Nucleus accumbens (tissue), 56 donors: ENCODE data around the gene LRRC27.
"Not testable (repeated sequence)": the region's sequence is repeated elsewhere in the genome, so short reads cannot be mapped to it uniquely, and the experiment has no call there.

Source experiments
- DNase-seq, 56 donors: peaks; one replicate each; lab custom pipeline; 2025; lab: John Stamatoyannopoulos, UW

LRRC27 gene

GRCh38 chr10:132331601-132332432 is at the start of gene LRRC27:
Gene LRRC27, plus strand, starts transcription at chr10:132332193. Its CDS starts 1,332 bp downstream, at chr10:132333525.
- peak; percentile 37 to 100 (median 95) for DNase-seq

DNA sequence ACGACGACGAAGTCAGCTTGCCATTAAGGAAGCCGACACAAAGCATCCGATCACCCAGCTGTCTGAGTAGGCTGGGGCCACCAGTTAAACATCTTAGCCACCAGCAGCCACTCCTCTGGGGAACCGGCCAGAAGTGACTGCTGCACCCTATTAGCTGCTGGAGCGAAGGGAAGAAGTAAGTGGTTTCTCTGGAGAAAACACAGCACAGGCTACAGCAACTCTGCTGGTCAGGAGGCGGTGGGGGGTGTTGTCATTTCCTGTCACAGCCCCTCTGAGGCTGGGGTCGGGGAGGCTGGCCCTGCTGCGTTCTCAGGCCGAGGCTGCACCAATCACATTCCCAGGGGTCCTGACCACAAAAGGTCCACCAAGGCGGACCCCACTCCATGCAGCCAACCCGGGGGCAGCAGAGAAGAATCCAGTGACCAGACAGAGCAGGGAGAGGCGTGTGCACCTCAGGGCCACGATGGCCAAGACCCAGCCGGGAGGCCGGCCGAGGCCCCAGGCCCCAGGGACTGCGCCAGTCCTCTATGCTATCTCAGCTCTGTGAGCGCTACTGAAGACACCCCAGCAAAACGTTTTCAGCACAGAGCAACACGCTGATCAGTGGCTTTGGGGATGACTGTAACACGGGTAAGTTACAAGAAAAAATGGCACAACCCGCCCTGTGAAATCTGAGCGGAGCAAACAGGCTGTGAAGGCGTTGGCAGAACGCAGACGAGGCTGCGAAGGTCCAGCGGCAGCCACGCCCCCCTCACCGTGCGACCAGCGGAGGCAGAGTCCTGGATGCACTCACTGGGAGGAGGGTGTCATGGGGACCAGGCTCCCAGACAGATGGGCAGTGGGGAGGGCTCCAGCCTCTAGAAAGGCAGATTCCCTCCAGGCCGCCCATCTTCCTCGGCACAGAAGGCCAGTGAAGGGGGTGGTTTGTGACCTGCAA is 49.1 kb upstream of the LRRC27 start:
- DNase-seq = no peak

GRCh38 chr10:132283604-132284382 is 48.2 kb upstream of the LRRC27 start:
- DNase-seq = no peak

DNA sequence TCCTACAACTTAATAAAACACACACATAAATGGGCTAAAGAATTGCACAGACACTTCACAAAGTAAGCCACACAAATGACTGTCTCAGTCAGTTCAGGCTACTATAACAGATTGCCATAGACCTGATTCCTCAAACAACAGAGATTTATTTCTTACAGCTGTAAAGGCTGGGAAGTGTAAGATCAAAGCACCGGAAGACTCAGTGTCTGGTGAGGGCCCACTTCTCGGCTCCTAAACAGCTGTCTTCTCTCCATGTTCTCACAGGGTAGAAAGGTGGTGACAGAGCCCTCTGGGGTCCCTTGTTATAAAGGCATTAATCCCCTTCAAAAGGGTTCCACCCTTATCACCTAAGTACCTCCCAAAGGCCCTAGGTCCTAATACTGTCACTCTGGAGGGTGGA is 42.6 kb upstream of the LRRC27 start:
- DNase-seq = no peak

- DNase-seq = no peak
Observed at GRCh38 chr10:132290631-132291030, 41.4 kb upstream of the LRRC27 start.

DNA sequence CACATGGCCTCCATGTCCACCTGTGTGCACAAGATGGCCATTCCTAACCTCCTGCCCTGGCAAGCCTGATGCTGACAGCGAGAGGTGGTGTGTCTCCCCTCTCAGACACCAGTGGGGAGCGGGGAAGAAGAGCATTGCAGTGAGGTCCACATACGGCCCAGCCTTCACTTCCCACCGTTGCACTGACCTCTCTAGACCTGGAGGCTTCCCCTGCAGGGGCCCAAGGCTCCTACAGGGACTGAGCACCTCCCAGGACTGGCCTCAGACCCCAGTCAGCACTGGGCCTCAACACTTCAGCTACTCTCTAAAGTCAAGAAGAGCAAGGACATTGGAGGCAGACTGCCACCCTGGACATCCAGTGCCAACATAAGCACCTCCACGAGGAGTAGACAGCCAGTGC is 40.2 kb upstream of the LRRC27 start:
- no peak for DNase-seq

DNA sequence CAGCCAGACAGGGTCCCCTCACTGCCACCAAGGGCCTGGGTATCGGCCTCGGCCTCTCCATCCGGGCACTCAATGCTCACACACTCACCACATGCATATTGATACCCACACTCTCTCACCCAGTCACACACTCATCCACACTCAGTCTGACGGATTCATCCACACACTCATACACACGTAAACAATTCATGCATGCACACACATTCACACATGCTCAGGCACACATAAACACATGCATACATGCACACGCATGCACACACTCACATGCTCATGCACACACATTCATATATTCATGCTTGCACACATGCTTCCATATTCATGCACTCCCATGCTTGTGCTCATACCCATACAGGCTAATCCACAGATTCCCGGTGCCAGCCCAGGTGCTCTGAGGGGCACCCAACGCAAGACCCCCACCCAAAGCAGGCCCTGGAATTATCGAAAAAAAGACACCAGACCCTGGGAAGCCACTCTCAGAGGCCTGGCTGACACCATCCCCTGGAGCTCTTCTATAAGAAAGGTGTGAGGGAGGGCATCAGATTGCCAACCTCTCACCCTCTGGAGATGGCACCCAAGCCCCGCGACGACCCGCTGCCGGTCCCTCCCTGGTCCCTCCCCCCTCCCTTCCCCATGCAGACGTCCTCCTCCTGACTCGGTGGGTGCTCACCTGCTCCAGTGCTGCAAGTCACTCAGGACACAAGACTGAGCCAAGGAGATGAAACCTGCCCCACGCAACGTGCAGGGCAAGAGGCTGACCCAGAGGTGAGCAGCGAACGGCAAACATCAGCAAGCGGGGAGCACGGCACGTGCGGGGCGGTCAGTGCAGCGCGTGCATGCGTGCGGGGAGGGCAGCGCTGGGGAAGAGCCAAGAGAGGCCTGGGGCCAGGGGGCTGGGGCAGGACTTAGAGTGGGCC is 39.4 kb upstream of the LRRC27 start:
- no peak for DNase-seq

GRCh38 chr10:132293201-132293812 is 38.7 kb upstream of the LRRC27 start:
- DNase-seq = peak in 30 of 56 donors; percentile 23 to 71 (median 54)

GRCh38 chr10:132293813-132294520 is 38.0 kb upstream of the LRRC27 start:
- DNase-seq = peak in 3 of 56 donors; percentile 32 to 44 (median 33)

DNA sequence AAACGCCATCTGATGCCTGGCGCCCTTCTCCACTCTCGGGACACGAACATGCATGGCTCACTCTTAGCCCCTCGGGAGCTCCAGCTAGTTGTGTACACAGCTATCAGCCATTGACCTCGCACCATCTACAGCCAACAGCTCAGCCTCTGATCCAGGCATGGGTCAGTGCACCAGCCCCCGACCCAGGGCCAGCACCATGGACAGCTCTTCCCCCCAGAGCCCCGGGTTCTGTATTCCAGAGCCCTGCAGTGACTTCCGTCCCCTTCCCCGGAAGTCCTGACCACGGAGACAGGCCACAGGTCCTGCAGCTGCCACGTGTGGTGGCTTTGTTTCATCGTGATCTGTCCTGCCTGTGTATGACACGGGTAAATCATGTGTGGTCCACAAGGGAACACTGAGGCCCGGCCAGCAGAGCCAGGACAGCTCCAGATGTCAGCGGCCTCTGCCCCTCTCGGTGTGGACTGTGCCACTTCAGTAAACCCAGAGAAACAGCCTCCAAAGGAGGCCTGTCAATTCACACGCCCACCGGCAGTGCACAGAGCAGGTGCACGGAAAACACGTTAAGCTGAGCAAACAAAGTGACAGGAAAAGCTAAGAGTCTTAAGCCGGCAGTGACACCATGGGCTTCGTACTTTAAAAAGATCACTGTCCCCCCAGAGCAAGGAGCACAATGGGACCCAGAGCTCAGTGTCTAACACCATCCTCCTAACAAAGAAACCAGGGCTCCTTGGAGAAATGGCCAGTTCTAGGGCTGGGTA is 37.3 kb upstream of the LRRC27 start:
- DNase-seq = no peak

DNA sequence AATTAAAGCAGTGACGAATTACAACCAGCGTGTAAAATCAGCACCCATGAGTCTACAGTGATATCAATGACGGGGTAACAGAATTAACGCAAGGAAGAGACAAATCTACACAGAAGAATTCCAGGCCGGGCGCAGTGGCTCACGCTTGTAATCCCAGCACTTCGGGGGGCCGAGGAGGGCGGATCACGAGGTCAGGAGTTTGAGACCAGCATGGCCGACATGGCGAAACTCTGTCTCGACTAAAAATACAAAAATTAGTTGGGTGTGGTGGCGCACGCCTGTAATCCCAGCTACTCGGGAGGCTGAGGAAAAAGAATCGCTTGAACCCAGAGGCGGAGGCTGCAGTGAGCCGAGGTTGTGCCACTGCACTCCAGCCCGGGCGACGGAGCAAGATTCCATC is 36.5 kb upstream of the LRRC27 start:
- DNase-seq = not testable (repeated sequence)

- DNase-seq = no peak
Observed at GRCh38 chr10:132296666-132297443, 35.1 kb upstream of the LRRC27 start.

- no peak for DNase-seq
Observed at GRCh38 chr10:132297526-132297925, 34.5 kb upstream of the LRRC27 start.

DNA sequence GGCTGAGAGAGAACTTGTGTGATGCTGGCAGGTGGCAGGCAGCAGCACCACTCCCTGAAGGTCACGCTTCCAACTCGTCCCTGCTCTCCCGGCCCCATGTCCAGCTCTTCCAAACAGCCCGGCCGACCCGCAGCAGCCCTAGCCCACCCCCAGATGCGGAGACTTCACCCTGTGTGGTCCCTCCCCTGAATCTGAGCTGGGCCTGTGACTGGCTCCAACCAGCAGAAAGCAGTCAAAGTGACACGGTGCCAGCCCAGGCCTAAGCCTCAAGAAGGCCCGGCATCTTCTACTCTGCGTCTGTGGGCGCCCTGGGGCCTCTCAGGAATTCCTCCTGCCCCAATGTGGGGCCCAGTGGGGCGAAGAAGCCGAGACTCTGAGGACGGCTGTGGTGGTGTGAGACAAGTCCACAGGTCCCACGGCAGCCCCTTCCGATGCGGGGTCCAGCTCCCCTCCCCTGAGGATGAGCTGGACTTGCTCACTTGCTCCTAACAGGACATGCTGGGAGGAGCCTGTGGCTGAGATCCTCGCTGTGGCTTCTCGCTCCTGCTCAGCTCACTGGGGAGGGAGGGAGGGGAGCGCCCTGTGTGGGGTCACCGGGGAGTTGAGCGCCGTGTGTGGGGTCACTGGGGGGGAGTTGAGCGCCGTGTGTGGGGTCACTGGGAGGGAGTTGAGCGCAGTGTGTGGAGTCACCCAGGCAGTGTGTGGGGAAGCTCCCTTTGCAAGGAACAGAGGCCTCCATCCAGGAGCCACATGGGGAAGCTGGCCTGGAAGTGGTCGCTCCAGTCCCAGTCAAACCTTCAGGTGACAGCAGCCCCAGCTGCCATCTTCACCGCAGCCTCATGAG is 33.7 kb upstream of the LRRC27 start:
- no peak for DNase-seq

- DNase-seq = peak in 4 of 56 donors; percentile 30 to 45 (median 32)
Observed at GRCh38 chr10:132299371-132300336, 32.3 kb upstream of the LRRC27 start.
